Activated CD4-positive, alpha-beta memory T cell treated with anti-CD3 and anti-CD28 coated beads, Interleukin-2, amount 10 ng/mL, durations not matched to agents 7 days and 5 days (primary cell): ENCODE measurements around the gene COL6A2. TPM values are rescaled to one million over a fixed set of nuclear protein-coding genes. Genes with fewer than 3 reads are reported as not detected.
"Not testable (repeated sequence)": the region's sequence is repeated elsewhere in the genome, so short reads cannot be mapped to it uniquely, and the experiment has no call there.

ENCODE experiments used
- CTCF ChIA-PET: fragments of 350-600 bp; sonication (Branson Sonifier 250); formaldehyde crosslinking; loops from one replicate; lab custom pipeline; 2021; ENCODE audit warnings: antibody characterized with exemption, inconsistent platforms; lab: Charles Lee
- POLR2A ChIA-PET: fragments of 350-600 bp; sonication (Branson Sonifier 250); formaldehyde crosslinking; loops from one replicate; lab custom pipeline; 2021; ENCODE audit warnings: antibody characterized with exemption; lab: Charles Lee
- DNase-seq: peaks from one replicate; pipeline ENCODE4 v3.0.0-alpha.2; 2020
- H3K27ac Mint-ChIP-seq: one replicate; pipeline ENCODE4 v1.8.0; 2021; ENCODE audit warnings: mild to moderate bottlenecking, mixed read lengths
- H3K27me3 Mint-ChIP-seq: one replicate; pipeline ENCODE4 v1.8.0; 2021; ENCODE audit warnings: mixed read lengths
- H3K36me3 Mint-ChIP-seq: one replicate; pipeline ENCODE4 v1.8.0; 2021; ENCODE audit warnings: low read depth, mixed read lengths
- H3K4me1 Mint-ChIP-seq: one replicate; pipeline ENCODE4 v1.8.0; 2021; ENCODE audit warnings: mixed read lengths
- H3K4me3 Mint-ChIP-seq: one replicate; pipeline ENCODE4 v1.8.0; 2021; ENCODE audit warnings: mild to moderate bottlenecking, mixed read lengths
- H3K9me3 Mint-ChIP-seq: one replicate; pipeline ENCODE4 v1.8.0; 2021; ENCODE audit warnings: mixed read lengths
- total RNA-seq, 2 experiments: library from RNA; stranded (reverse); gene quantifications; one replicate each; pipeline ENCODE4 v1.2.3, GENCODE V29; 2021

COL6A2 gene
- total RNA-seq, 2 experiments from 2014 or later: 1.1 to 1.6 TPM

GRCh38 chr21:46096596-46097335 lies 1.1 kb upstream of the COL6A2 start:
- POLR2A ChIA-PET: no interaction called here
- H3K9me3 Mint-ChIP-seq: peaks cover 3% of the 10 kb centered on the region
- DNase-seq: peak; percentile 15
- H3K4me1 Mint-ChIP-seq: peaks cover 3% of the 10 kb centered on the region
- CTCF ChIA-PET: no interaction called here
- H3K36me3 Mint-ChIP-seq: no peaks in the 10 kb centered on the region
- H3K27ac Mint-ChIP-seq: no peak overlapping the region
- H3K27me3 Mint-ChIP-seq: peaks cover 29% of the 10 kb centered on the region
- H3K4me3 Mint-ChIP-seq: no peak overlapping the region

DNA sequence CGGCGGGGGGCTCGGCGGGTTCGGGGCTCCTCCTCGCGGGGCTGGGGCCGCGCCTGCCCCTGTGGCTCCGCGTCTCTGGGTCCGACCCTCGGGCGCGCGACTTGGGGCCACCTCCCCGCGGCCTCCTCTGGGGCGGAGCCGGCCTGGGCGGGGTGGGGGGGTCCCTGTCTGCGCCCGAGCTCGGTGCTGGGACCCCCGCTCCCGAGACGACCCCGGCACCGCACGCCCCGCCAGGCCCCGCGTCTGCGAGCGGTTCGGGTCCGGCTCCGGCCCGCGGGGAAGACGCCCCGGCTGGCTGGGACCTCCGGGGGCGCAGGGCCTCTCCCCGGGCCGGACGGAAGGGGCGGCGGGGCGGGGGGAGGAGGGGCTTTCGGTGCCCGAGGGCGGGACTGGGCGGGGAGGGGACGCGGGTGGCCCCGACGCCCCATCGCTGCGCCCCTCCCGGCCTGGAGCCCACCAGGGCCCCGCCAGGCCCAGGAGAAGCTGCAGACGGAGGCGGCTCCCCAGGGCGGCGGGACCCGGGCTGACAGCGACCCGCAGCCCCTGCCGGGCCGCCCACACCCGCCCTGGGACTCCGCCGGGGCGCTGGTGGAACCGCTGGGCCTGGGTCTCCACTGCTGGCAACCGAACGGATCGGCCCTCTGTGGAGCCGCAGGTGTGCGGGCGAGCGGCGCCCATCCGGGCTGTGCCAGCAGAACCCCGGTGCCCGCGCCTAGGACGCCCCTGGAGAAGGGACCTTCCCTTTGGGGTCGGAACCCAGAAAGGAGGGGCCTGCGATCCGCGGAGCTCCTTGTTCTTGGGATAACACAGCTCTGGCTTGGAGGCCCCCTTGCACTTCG lies 610 bp downstream of the COL6A2 start:
- Mint-ChIP-seq H3K27ac (no peak overlapping the region), H3K36me3 (no peaks in the 10 kb centered on the region), H3K4me3 (peak overlapping the region; percentile 10), H3K4me1 (peaks cover 3% of the 10 kb centered on the region), H3K27me3 (peaks cover 40% of the 10 kb centered on the region), H3K9me3 (no peaks in the 10 kb centered on the region)
- peak; percentile 9 for DNase-seq
- ChIA-PET CTCF (no interaction called here), POLR2A (interaction anchor here (0.6 kb wide), 1 partner anchor 20 kb away, joined by 3 read pairs; no protein-coding TSS in a partner anchor)

- Mint-ChIP-seq H3K4me3 (no peak overlapping the region), H3K36me3 (no peaks in the 10 kb centered on the region), H3K27ac (no peak overlapping the region), H3K4me1 (peaks cover 3% of the 10 kb centered on the region), H3K9me3 (no peaks in the 10 kb centered on the region), H3K27me3 (peaks cover 49% of the 10 kb centered on the region)
- ChIA-PET POLR2A (no interaction called here), CTCF (interaction anchor here (0.7 kb wide), 1 partner anchor 134 kb away, joined by 4 read pairs; no protein-coding TSS in a partner anchor)
- peak; percentile 9 for DNase-seq
Measured at GRCh38 chr21:46099476-46099875, 1.6 kb downstream of the COL6A2 start.

DNA sequence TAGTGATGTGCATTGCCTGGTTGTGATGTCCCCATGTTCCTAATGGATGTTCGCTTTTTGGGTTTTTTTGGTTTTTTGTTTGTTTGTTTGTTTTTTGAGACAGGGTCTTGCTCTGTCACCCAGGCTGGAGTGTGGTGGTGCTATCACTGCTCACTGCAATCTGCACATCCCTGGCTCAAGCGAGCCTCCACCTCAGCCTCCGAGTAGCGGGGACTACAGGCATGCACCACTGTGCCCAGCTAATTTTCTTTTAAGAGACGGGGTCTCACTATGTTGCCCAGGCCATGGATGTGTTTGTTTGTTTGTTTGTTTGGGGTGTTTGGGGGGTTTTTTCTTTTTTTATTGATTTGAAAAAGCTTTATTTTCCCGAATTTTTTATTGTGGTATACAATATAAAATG lies 2.1 kb downstream of the COL6A2 start:
- ChIA-PET POLR2A (no interaction called here), CTCF (no interaction called here)
- Mint-ChIP-seq H3K27me3 (peaks cover 51% of the 10 kb centered on the region), H3K4me1 (peaks cover 3% of the 10 kb centered on the region), H3K27ac (no peak overlapping the region), H3K4me3 (no peak overlapping the region), H3K36me3 (no peaks in the 10 kb centered on the region), H3K9me3 (no peaks in the 10 kb centered on the region)
- DNase-seq: no peak

- Mint-ChIP-seq H3K27ac (no peak overlapping the region), H3K4me1 (peaks cover 3% of the 10 kb centered on the region), H3K4me3 (no peak overlapping the region), H3K36me3 (no peaks in the 10 kb centered on the region), H3K27me3 (peaks cover 51% of the 10 kb centered on the region), H3K9me3 (no peaks in the 10 kb centered on the region)
- CTCF ChIA-PET: no interaction called here
- POLR2A ChIA-PET: no interaction called here
- DNase-seq: no peak
Measured at GRCh38 chr21:46100426-46100825, 2.5 kb downstream of the COL6A2 start.

GRCh38 chr21:46100906-46101305 lies 3.0 kb downstream of the COL6A2 start:
- Mint-ChIP-seq H3K27ac (no peak overlapping the region), H3K4me1 (peaks cover 3% of the 10 kb centered on the region), H3K27me3 (peaks cover 53% of the 10 kb centered on the region), H3K36me3 (no peaks in the 10 kb centered on the region), H3K9me3 (no peaks in the 10 kb centered on the region), H3K4me3 (no peak overlapping the region)
- CTCF ChIA-PET: no interaction called here
- DNase-seq: no peak
- POLR2A ChIA-PET: no interaction called here

GRCh38 chr21:46104104-46104503 lies 6.2 kb downstream of the COL6A2 start:
- Mint-ChIP-seq H3K4me3 (no peak overlapping the region), H3K4me1 (no peaks in the 10 kb centered on the region), H3K27ac (no peak overlapping the region), H3K27me3 (peaks cover 47% of the 10 kb centered on the region), H3K9me3 (peaks cover 8% of the 10 kb centered on the region), H3K36me3 (no peaks in the 10 kb centered on the region)
- no peak for DNase-seq
- CTCF ChIA-PET: no interaction called here
- POLR2A ChIA-PET: no interaction called here

DNA sequence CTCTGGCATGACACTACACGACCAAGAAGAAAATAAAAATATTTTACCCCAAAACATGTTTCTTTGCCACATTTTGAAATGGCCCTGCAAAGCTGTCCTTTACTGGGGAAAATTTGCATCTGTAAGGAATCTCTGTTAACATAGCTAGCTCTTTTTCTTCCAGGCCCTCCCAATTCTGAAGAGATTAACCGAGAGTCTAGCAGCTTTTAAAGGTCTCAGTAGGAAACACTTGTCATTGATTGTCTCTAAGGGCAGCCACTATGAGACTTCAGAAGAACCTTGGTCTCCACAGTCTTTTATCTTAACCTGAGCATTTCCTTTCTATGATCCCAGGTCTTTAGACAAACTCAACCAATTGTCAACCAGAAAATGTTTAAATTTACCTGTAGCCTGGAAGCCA lies 9.5 kb downstream of the COL6A2 start:
- H3K4me3 Mint-ChIP-seq, POLR2A ChIA-PET, DNase-seq, H3K27ac Mint-ChIP-seq, H3K9me3 Mint-ChIP-seq, CTCF ChIA-PET, H3K36me3 Mint-ChIP-seq, H3K4me1 Mint-ChIP-seq: not testable (repeated sequence)
- H3K27me3 Mint-ChIP-seq: peaks cover 24% of the 10 kb centered on the region

DNA sequence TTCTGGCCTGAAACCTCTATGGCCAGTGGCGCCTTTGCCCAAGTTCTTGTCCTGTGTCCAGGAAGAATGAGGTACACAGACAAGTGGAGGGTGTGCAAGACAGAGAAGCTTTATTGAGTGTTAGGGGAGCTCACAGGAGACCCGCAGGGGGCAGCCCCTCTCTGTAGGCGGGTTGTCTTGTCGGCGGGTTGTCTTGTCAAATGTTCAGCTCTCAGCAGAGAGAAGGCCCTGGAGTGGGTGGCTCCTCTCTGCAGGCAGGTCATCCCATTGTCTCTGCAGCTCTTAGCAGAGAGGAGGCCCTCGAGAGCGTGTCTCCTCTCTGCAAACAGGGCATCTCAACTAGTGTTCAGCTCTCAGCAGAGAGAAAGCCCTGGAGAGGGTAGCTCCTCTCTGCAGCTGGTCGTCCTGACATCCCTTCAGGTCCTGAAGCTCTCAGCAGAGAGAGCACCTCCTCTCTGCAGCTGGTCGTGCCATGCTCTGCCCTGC lies 11.0 kb downstream of the COL6A2 start:
- ChIA-PET CTCF (no interaction called here), POLR2A (no interaction called here)
- peaks cover 8% of the 10 kb centered on the region for H3K9me3 Mint-ChIP-seq
- no peak overlapping the region for H3K27ac Mint-ChIP-seq
- H3K27me3 Mint-ChIP-seq: peaks cover 12% of the 10 kb centered on the region
- no peaks in the 10 kb centered on the region for H3K4me1 Mint-ChIP-seq
- H3K4me3 Mint-ChIP-seq: no peak overlapping the region
- DNase-seq: peak; percentile 5
- H3K36me3 Mint-ChIP-seq: no peaks in the 10 kb centered on the region

GRCh38 chr21:46109313-46110221 lies 11.7 kb downstream of the COL6A2 start:
- CTCF ChIA-PET: no interaction called here
- Mint-ChIP-seq H3K27ac (no peak overlapping the region), H3K36me3 (no peaks in the 10 kb centered on the region), H3K9me3 (peaks cover 8% of the 10 kb centered on the region), H3K4me1 (no peaks in the 10 kb centered on the region), H3K27me3 (peaks cover 6% of the 10 kb centered on the region), H3K4me3 (no peak overlapping the region)
- peak; percentile 7 for DNase-seq
- POLR2A ChIA-PET: no interaction called here

DNA sequence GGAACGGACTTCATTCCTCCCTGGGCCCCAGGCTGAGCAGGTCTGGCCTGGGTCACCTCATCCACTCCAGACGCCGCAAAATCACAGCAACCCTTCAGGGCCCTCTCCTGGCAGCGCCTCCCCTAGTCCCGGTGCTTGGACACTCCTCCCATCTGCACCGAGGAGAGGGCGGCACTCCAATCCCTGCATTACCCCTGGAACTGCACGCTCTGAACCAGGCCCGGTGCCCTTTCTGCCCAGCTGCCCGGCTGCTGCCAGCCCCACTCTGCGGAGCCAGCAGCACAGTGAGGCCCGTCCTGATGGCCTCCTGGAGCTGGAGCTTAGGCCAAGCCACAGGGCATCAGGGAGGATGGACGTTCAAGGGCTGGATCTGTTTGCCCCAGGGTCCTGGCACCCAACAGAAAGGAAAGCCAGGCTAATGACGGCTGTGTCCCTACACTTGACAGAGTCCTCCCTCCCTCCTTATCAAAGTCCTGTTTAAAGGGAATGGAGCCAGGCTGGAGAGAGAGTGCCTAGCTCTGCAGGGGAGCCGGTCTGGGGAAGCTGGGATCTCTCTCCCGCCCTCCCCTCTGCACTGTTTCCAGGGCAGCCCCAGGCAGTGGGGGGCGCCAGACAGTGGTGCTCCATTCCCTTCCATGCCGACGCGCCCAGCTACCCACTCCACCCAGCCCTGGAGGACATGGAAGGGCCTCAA lies 12.7 kb downstream of the COL6A2 start:
- peaks cover 8% of the 10 kb centered on the region for H3K9me3 Mint-ChIP-seq
- H3K4me1 Mint-ChIP-seq: no peaks in the 10 kb centered on the region
- no peak overlapping the region for H3K27ac Mint-ChIP-seq
- peaks cover 4% of the 10 kb centered on the region for H3K27me3 Mint-ChIP-seq
- H3K4me3 Mint-ChIP-seq: no peak overlapping the region
- peak; percentile 5 for DNase-seq
- POLR2A ChIA-PET: no interaction called here
- H3K36me3 Mint-ChIP-seq: no peaks in the 10 kb centered on the region
- CTCF ChIA-PET: no interaction called here

GRCh38 chr21:46111193-46111571 lies 13.3 kb downstream of the COL6A2 start:
- H3K9me3 Mint-ChIP-seq: peaks cover 8% of the 10 kb centered on the region
- ChIA-PET CTCF (no interaction called here), POLR2A (no interaction called here)
- no peak overlapping the region for H3K27ac Mint-ChIP-seq
- no peak overlapping the region for H3K4me3 Mint-ChIP-seq
- DNase-seq: peak; percentile 4
- no peaks in the 10 kb centered on the region for H3K36me3 Mint-ChIP-seq
- H3K4me1 Mint-ChIP-seq: no peaks in the 10 kb centered on the region
- H3K27me3 Mint-ChIP-seq: peaks cover 2% of the 10 kb centered on the region
